H9 (cell line): ENCODE results near the gene SHISAL2B. TPM values are rescaled to one million over a fixed set of nuclear protein-coding genes. Genes with fewer than 3 reads are reported as not detected.

Experiments
- DNase-seq: peaks from one replicate; pipeline ENCODE4 v3.0.0-alpha.2; 2017
- H2AFZ ChIP-seq: one replicate; pipeline ENCODE4 v1.6.1; 2013; ENCODE audit warnings: mild to moderate bottlenecking, low read length, control low read depth, moderate library complexity
- H2AK5ac ChIP-seq: 2 replicates; pipeline ENCODE4 v1.6.1; 2013; ENCODE audit warnings: low read length, control low read depth, mixed read lengths; ENCODE audit not compliant: insufficient read length
- H2BK120ac ChIP-seq: one replicate; pipeline ENCODE4 v1.6.1; 2013; ENCODE audit warnings: low read depth, mild to moderate bottlenecking, low read length, control low read depth, inconsistent platforms; ENCODE audit not compliant: poor library complexity, severe bottlenecking
- H2BK12ac ChIP-seq: 2 replicates; pipeline ENCODE4 v1.6.1; 2013; ENCODE audit warnings: low read length, control low read depth, mixed read lengths, low read depth; ENCODE audit not compliant: insufficient read length
- H2BK15ac ChIP-seq: 2 replicates; pipeline ENCODE4 v1.6.1; 2013; ENCODE audit warnings: low read depth, low read length, control low read depth
- H2BK20ac ChIP-seq: one replicate; pipeline ENCODE4 v1.6.1; 2013; ENCODE audit warnings: low read depth, mild to moderate bottlenecking, low read length, control low read depth, inconsistent platforms; ENCODE audit not compliant: poor library complexity, severe bottlenecking
- H2BK5ac ChIP-seq: 2 replicates; pipeline ENCODE4 v1.6.1; 2013; ENCODE audit warnings: low read length, control low read depth, mixed read lengths; ENCODE audit not compliant: insufficient read length
- H3K14ac ChIP-seq: 2 replicates; pipeline ENCODE4 v1.6.1; 2013; ENCODE audit warnings: low read length, control low read depth; ENCODE audit not compliant: insufficient read depth
- H3K18ac ChIP-seq: 2 replicates; pipeline ENCODE4 v1.6.1; 2013; ENCODE audit warnings: low read depth, mild to moderate bottlenecking, mixed read lengths, low read length, control low read depth; ENCODE audit not compliant: insufficient read length
- H3K23ac ChIP-seq: 2 replicates; pipeline ENCODE4 v1.6.1; 2013; ENCODE audit warnings: low read length, control low read depth, mixed read lengths, low read depth; ENCODE audit not compliant: insufficient read length
- H3K23me2 ChIP-seq: 2 replicates; pipeline ENCODE4 v1.6.1; 2013; ENCODE audit warnings: low read depth, mild to moderate bottlenecking, mixed read lengths, low read length, control low read depth; ENCODE audit not compliant: insufficient read length, poor library complexity, severe bottlenecking
- H3K27ac ChIP-seq: 2 replicates; pipeline ENCODE4 v1.5.1; 2013; ENCODE audit warnings: low read length, control low read depth, mixed read lengths, low read depth; ENCODE audit not compliant: insufficient read length
- H3K27me3 ChIP-seq: 2 replicates; pipeline ENCODE4 v1.6.1; 2013; ENCODE audit warnings: low read length, control low read depth, inconsistent platforms; ENCODE audit not compliant: insufficient read depth
- H3K4ac ChIP-seq: 2 replicates; pipeline ENCODE4 v1.6.1; 2013; ENCODE audit warnings: low read depth, mild to moderate bottlenecking, control low read depth, inconsistent platforms, low read length, moderate library complexity
- H3K4me1 ChIP-seq: 2 replicates; pipeline ENCODE4 v1.6.1; 2013; ENCODE audit warnings: low read length, control low read depth, inconsistent platforms; ENCODE audit not compliant: insufficient read depth
- H3K4me2 ChIP-seq: 2 replicates; pipeline ENCODE4 v1.6.1; 2013; ENCODE audit warnings: low read length, control low read depth, mixed read lengths; ENCODE audit not compliant: insufficient read length, insufficient read depth
- H3K56ac ChIP-seq: 2 replicates; pipeline ENCODE4 v1.6.1; 2013; ENCODE audit warnings: low read depth, mild to moderate bottlenecking, mixed read lengths, low read length, control low read depth; ENCODE audit not compliant: insufficient read length
- H3K79me1 ChIP-seq: 2 replicates; pipeline ENCODE4 v1.6.1; 2013; ENCODE audit warnings: low read depth, mild to moderate bottlenecking, moderate library complexity, low read length, control low read depth, inconsistent platforms; ENCODE audit not compliant: insufficient read depth, poor library complexity, severe bottlenecking
- H3K79me2 ChIP-seq: 2 replicates; pipeline ENCODE4 v1.6.1; 2013; ENCODE audit warnings: low read length, control low read depth, inconsistent platforms; ENCODE audit not compliant: insufficient read depth
- H3K9ac ChIP-seq: 2 replicates; pipeline ENCODE4 v1.6.1; 2013; ENCODE audit warnings: low read length, control low read depth, mixed read lengths; ENCODE audit not compliant: insufficient read length; ENCODE audit errors: extremely low read depth
- H3K9me3 ChIP-seq: one replicate; pipeline ENCODE4 v1.6.1; 2013; ENCODE audit warnings: low read depth, low read length, inconsistent platforms; ENCODE audit not compliant: control insufficient read depth
- H3T11ph ChIP-seq: one replicate; pipeline ENCODE4 v1.6.1; 2013; ENCODE audit warnings: mild to moderate bottlenecking, low read length, control low read depth, inconsistent platforms
- H4K20me1 ChIP-seq: one replicate; pipeline ENCODE4 v1.6.1; 2013; ENCODE audit not compliant: control insufficient read depth, insufficient read length, insufficient read depth
- H4K5ac ChIP-seq: 2 replicates; pipeline ENCODE4 v1.6.1; 2013; ENCODE audit warnings: low read depth, mild to moderate bottlenecking, mixed read lengths, low read length, control low read depth; ENCODE audit not compliant: insufficient read length
- H4K8ac ChIP-seq: replicated peaks from 2 replicates; pipeline ENCODE4 v1.6.1; 2013; ENCODE audit warnings: low read length, control low read depth, mixed read lengths, low read depth; ENCODE audit not compliant: insufficient read length
- H4K91ac ChIP-seq: 2 replicates; pipeline ENCODE4 v1.6.1; 2013; ENCODE audit warnings: low read depth, mild to moderate bottlenecking, moderate library complexity, mixed read lengths, low read length, control low read depth; ENCODE audit not compliant: insufficient read length
- H3K27ac Mint-ChIP-seq, 3 experiments: 2 replicates in 2 of 3; 3 replicates in 1 of 3; pipeline ENCODE4 v1.8.0; 2020 to 2021; ENCODE audit warnings: mixed read lengths in 3 of 3, mild to moderate bottlenecking in 1 of 3, moderate library complexity in 1 of 3
- H3K27me3 Mint-ChIP-seq: 2 replicates; pipeline ENCODE4 v1.8.0; 2021; ENCODE audit warnings: low read depth, mild to moderate bottlenecking, moderate library complexity, mixed read lengths
- H3K36me3 Mint-ChIP-seq, 3 experiments: 2 replicates in 2 of 3; 3 replicates in 1 of 3; pipeline ENCODE4 v1.8.0; 2020 to 2021; ENCODE audit warnings: low read depth in 3 of 3, mixed read lengths in 3 of 3; ENCODE audit not compliant: insufficient read depth in 1 of 3
- H3K4me1 Mint-ChIP-seq, 2 experiments: 2 replicates each; pipeline ENCODE4 v1.8.0; 2020; ENCODE audit warnings: mixed read lengths in 2 of 2
- H3K4me3 Mint-ChIP-seq, 2 experiments: 2 replicates in 1 of 2; 3 replicates in 1 of 2; pipeline ENCODE4 v1.8.0; 2020 to 2021; ENCODE audit warnings: mild to moderate bottlenecking in 2 of 2, mixed read lengths in 2 of 2, moderate library complexity in 1 of 2
- H3K9me3 Mint-ChIP-seq, 2 experiments: 2 replicates in 1 of 2; 3 replicates in 1 of 2; pipeline ENCODE4 v1.8.0; 2020; ENCODE audit warnings: mild to moderate bottlenecking in 2 of 2, mixed read lengths in 2 of 2, moderate library complexity in 1 of 2
- WGBS: extraction: QIAGEN DNeasy Blood & Tissue Kit; methylation state at CpG from one replicate; pipeline ENCODE4 v1.1.7; 2013; ENCODE audit warnings: missing lambda C conversion rate, low lambda C conversion rate, mixed read lengths; ENCODE audit not compliant: insufficient read length; ENCODE audit errors: extremely low coverage; 5-methylcytosine and 5-hydroxymethylcytosine counted together
- total RNA-seq: library from RNA; stranded (reverse); gene quantifications from 2 replicates; pipeline ENCODE4 v1.2.1, GENCODE V29; 2021
- TF ChIP-seq, protein P1 (sequence below): fragments of 200-600 bp; sonication (generic); conservative IDR thresholded peaks from 3 replicates; pipeline ENCODE4 v1.8.0; 2021; ENCODE audit warnings: antibody characterized with exemption, mild to moderate bottlenecking

Gene SHISAL2B
- total RNA-seq, 1 experiment from 2014 or later = 5.0 TPM

DNA sequence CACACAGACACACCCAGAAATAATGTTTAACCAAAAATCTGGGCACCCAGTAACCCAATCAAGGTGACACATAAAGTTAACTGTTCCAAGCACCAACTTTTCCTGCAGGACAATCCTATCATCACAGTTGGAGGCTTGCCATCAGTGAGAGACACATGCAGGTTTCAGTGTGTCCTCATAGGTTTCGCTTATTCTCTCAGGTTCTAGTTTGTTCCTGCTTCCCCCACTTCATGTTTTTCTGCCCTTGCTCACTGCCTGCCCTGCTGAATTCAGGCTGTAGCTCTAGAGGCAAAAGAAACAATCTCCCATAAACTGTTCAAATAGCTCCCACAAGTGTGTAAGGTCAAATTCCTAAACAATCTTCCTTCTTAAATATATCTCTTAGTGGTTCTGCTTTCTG lies 20.0 kb upstream of the SHISAL2B start:
- H2AFZ ChIP-seq = no peak overlapping the region
- H3K4me1 ChIP-seq = no peaks in the 10 kb centered on the region; the same call in 1 of the 2 replicates
- Mint-ChIP-seq H3K9me3 (no peaks in the 10 kb centered on the region), H3K27me3 (no peaks in the 10 kb centered on the region), H3K27ac (no peak overlapping the region), H3K36me3 (no peaks in the 10 kb centered on the region), H3K4me1 (peaks cover 0 to 7% of the 10 kb centered on the region in 2 experiments; a peak in 3 of 4 replicates), H3K4me3 (no peak overlapping the region)
- no peak overlapping the region for H4K8ac ChIP-seq
- H3K14ac ChIP-seq = no peak overlapping the region
- TF ChIP-seq, protein P1, sequence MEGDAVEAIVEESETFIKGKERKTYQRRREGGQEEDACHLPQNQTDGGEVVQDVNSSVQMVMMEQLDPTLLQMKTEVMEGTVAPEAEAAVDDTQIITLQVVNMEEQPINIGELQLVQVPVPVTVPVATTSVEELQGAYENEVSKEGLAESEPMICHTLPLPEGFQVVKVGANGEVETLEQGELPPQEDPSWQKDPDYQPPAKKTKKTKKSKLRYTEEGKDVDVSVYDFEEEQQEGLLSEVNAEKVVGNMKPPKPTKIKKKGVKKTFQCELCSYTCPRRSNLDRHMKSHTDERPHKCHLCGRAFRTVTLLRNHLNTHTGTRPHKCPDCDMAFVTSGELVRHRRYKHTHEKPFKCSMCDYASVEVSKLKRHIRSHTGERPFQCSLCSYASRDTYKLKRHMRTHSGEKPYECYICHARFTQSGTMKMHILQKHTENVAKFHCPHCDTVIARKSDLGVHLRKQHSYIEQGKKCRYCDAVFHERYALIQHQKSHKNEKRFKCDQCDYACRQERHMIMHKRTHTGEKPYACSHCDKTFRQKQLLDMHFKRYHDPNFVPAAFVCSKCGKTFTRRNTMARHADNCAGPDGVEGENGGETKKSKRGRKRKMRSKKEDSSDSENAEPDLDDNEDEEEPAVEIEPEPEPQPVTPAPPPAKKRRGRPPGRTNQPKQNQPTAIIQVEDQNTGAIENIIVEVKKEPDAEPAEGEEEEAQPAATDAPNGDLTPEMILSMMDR = no peak
- H2BK12ac ChIP-seq = no peak overlapping the region
- no peaks in the 10 kb centered on the region for H3K23me2 ChIP-seq
- no peak overlapping the region for H2AK5ac ChIP-seq
- H2BK120ac ChIP-seq = no peak overlapping the region
- no peak overlapping the region for H3K27ac ChIP-seq
- H3K4me2 ChIP-seq = no peak overlapping the region
- no peaks in the 10 kb centered on the region for H3K79me1 ChIP-seq
- no peak overlapping the region for H3K4ac ChIP-seq
- no peak overlapping the region for H3K18ac ChIP-seq
- no peaks in the 10 kb centered on the region for H3K79me2 ChIP-seq
- H2BK5ac ChIP-seq = no peak overlapping the region
- H3K56ac ChIP-seq = no peak overlapping the region
- no peak overlapping the region for H2BK20ac ChIP-seq
- H3K27me3 ChIP-seq = no peaks in the 10 kb centered on the region
- no peaks in the 10 kb centered on the region for H4K20me1 ChIP-seq
- H3T11ph ChIP-seq = no peak overlapping the region
- H3K9me3 ChIP-seq = no peaks in the 10 kb centered on the region
- H3K9ac ChIP-seq = no peak overlapping the region
- no CpG with 5 or more reads among the region's 1 CpG for WGBS
- DNase-seq = no peak
- H4K5ac ChIP-seq = no peak overlapping the region
- H4K91ac ChIP-seq = no peak overlapping the region
- no peak overlapping the region for H3K23ac ChIP-seq
- no peak overlapping the region for H2BK15ac ChIP-seq
